GM12865 (cell line): ENCODE measurements around the gene CPA2.
"Not testable (repeated sequence)": the region's sequence is repeated elsewhere in the genome, so short reads cannot be mapped to it uniquely, and the experiment has no call there.

Experiments
- DNase-seq: peaks from one replicate; pipeline ENCODE4 v3.0.0; 2010; ENCODE audit warnings: low read depth
- H3K4me3 ChIP-seq: 2 replicates; pipeline ENCODE4 v1.5.1; 2011; ENCODE audit warnings: mild to moderate bottlenecking, low read depth, low read length, control low read depth
- CTCF ChIP-seq: IDR thresholded peaks from 2 replicates; pipeline ENCODE4 v1.5.1; 2011; ENCODE audit warnings: low read length, control low read depth, low read depth, inconsistent platforms; ENCODE audit not compliant: insufficient read depth; ENCODE audit errors: missing control alignments

Gene CPA2

GRCh38 chr7:130266258-130266960 is at the start of gene CPA2:
TSS of gene CPA2 (plus strand) at chr7:130266863. CDS start at chr7:130266882, 19 bp downstream.
- no peak for DNase-seq
- no peak within 1 kb of the TSS for H3K4me3 ChIP-seq
- no peak for TF ChIP-seq CTCF

GRCh38 chr7:130218806-130219620 is 47.6 kb upstream of the CPA2 start:
- no peak overlapping the region for H3K4me3 ChIP-seq
- DNase-seq: no peak
- TF ChIP-seq CTCF: no peak

GRCh38 chr7:130219871-130220270 is 46.8 kb upstream of the CPA2 start:
- no peak for DNase-seq
- H3K4me3 ChIP-seq: no peak overlapping the region
- TF ChIP-seq CTCF: no peak

GRCh38 chr7:130221746-130222145 is 44.9 kb upstream of the CPA2 start:
- TF ChIP-seq CTCF: no peak
- no peak for DNase-seq
- H3K4me3 ChIP-seq: no peak overlapping the region

GRCh38 chr7:130223646-130224045 is 43.0 kb upstream of the CPA2 start:
- no peak for DNase-seq
- no peak overlapping the region for H3K4me3 ChIP-seq
- no peak for TF ChIP-seq CTCF

GRCh38 chr7:130224210-130224609 is 42.5 kb upstream of the CPA2 start:
- TF ChIP-seq CTCF: no peak
- no peak overlapping the region for H3K4me3 ChIP-seq
- no peak for DNase-seq

GRCh38 chr7:130224923-130225322 is 41.7 kb upstream of the CPA2 start:
- DNase-seq, H3K4me3 ChIP-seq: not testable (repeated sequence)
